Measurements from ENCODE around the gene COX6A1.

The COX6A1 gene

DNA sequence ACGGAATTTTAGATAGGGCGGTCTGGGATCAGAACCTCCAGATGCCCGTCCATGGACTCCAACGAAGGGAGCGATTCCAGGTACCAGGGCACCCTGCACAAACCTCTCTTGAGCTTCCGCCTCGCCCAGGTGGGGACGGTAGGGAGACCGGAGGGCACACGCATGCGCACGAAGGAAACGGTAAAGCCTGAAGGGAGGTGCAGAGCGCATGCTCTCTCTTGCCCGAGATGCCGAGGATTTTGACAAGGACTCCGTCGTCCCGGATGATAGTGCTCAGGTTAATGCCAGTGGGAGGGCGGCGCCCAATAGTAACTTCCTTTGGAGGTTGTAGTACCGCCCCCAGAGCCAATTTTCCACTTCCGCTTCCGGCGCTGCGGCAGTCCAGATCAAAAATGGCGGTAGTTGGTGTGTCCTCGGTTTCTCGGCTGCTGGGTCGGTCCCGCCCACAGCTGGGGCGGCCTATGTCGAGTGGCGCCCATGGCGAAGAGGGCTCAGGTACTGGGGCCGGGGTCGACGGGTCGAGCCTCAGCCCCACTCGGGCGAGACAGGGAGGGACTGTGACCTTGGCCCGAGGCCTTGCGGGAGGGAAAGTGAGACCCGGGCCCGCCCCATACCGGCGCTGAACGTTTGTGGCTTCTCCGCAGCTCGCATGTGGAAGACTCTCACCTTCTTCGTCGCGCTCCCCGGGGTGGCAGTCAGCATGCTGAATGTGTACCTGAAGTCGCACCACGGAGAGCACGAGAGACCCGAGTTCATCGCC is at the start of gene COX6A1:
Gene COX6A1, plus strand, starts transcription at position 379 of the 760 bp plus-strand sequence. Its CDS starts 14 bp downstream, at position 393.
- in situ Hi-C loops (cut with MboI; ENCODE audit: low sequenced_read_pairs), result no loop called here

DNA sequence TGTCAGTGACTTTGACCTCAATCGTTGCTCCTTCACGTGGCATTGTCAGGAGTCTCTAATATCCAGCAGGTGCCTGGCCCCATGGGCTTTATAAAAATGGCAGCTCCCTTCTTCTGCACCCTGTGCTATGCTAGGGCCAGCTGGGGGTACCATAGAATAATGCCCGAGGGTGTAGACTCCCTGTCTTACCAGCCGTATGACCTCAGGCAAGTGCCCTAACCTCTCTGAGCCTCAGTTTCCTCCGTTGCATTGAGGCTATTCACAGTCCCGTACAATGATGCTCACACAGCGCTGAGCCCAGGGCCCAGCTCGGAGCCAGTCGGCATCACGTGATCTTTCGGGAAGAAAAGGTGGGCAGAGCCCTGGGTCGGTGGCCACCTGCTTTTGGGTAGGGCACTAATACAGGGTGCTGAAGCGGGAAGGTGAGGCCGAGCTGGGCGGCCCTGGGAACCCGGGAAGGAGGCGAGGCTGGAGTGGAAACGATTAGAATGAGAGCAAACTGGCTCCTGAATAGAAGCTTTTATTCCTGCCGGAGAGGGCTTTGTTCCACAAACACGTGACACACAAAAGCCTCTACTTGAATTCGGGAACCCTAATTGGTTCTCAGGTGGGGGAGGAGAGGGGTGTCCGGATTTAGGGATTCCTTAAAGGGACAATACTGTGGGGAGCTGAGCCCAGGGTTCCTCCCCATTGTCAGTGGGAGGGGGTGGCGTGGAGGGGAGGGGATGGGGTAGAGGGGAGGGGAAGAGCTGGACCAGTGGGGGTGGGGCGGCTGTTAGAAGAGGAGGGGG is 49.0 kb upstream of the COX6A1 start:
- in situ Hi-C loops (cut with MboI; ENCODE audit: low sequenced_read_pairs), result no loop called here

DNA sequence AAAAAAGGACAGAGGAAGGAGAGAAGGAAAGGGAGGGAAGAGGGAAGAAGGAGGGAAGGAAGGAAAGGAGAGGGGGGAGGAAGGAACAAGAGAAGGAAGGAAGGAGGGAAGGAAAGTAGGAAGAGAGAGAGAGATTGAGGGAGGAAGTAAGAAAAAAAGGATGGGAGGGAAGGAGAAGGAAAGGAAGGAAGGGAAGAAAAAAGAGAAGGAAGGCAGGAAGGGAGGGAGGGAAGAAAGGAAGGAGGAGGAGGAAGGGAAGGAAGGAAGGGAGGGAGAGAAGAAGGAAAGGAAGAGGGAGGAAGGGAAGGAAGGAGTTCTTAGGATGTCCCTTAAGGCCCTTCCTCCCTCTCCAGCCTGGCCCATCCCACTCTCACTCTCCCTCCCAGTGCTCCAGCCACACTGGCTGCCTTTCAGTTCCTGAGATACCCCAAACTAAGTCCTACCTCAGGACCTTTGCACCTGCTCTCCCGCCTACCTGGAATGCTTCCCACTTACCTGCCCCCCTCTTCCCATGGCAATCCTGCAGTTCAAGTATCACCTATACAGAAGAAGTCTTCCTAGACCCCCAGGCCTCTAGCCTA is 47.3 kb upstream of the COX6A1 start:
- in situ Hi-C loops (cut with MboI; ENCODE audit: low sequenced_read_pairs), result no loop called here

DNA sequence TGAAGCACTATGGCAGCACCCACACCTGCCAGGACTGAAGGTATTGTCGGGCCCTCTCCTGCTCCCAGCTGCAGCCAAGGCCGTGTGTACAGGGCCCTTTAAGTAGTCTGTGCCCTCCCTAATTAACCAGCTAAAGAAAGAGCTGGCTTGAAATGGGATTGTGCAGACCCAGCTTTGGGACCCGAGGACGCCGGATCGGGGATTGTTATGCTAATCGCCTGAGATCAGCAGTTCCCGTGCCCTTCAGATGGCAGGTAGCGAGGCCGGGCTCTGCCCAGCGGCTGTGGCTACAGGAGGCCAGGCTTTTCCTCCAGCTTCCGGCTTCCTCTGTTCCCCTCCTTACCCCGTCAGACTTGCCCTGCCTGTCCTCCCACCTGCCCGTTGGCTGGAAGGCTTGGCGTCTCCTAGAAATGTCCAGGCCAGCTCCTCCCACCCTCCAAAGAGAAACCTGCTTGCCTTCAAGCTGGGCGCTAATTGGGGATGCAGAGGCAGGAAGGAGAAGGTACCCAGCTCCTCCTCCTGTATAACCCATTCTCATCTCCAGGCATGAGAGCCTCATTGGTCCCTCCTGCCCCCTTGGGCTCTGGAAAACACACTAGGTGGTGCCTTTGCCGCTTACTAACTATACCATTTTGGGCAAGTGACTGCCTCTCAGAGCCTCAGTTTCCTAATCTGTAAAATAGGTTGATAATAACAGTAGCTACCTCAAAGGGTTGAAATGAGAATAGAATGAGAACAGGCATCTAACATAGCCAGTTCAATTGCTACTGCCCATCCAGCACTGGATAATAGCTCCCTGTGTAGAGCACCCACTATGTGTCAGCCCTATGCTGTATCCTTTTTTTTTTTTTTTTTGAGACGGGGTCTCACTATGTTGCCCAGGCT is 43.2 kb upstream of the COX6A1 start:
- in situ Hi-C loops (cut with MboI; ENCODE audit: low sequenced_read_pairs), result no loop called here

DNA sequence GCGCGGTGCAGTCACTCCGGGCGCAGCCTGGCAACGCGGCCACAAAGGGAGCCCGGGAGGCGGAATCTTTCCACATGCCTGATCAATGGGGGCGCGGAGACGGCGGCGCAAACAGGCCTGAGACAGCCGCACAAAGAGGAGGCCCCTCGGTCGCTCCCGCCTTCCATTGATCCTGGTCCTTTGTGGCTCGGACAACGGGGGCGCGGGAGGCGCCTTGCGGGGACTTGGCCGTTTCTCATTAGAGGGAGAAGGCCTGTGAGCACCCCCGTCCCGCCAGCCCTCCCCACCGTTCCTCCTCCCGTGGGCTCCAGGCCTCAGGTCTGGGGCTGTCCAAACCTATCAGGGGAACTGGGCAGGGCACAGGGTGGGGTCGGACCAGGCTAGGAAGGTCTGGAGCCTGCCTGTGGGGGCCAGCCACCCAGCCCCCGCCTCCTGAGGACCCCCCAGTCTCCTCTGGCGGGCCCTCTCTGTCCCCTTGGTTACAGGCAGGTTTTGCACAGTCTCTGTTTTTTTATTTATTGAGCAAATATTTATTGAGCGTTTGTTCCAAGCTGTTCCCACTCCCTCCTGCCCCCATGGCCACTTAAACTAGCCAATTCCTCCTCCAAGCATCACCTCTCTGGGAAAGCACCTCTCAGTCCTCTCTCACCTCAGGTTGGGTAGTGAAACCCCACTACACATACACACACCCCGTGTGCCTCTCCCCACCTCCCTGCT is 39.9 kb upstream of the COX6A1 start:
- in situ Hi-C loops (cut with MboI; ENCODE audit: low sequenced_read_pairs), result no loop called here

DNA sequence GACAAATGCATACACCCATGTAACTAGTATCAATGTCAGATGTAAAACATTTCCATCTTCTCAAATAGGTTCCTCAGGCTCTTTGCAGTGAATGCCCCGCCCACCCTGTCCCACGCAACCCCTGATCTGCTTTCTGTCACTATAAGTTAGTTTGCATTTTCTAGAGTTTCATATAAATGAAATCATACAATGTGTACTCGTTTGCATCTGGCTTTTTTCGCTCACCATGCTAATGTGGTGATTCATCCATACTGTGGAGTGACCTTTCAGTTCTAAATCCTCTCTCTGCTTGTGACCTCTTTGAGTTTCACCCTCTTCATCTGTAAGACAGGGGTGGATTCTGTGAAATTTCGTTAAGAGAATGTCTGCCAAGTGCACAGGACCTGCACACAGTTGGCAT is 38.4 kb upstream of the COX6A1 start:
- in situ Hi-C loops (cut with MboI; ENCODE audit: low sequenced_read_pairs), result no loop called here

DNA sequence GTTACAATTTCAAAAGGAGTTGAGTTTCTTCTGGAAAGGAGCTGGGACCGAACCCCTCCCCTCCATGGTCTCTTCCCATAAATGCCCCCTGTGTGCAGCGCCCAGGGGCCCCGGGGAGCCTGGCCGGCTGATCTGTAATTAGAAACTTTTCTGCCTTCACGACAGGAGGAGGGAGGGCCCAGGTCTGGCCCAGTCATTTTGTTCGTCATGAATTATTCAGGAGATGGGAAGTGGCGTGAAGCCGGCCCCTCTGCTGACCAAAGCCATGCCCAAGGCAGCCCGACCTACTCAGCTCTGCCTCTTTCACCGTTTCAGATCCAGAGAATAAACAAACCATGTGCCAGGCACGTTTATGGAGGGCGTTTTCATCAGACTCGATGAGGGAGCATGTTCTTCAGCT is 35.7 kb upstream of the COX6A1 start:
- in situ Hi-C loops (cut with MboI; ENCODE audit: low sequenced_read_pairs), result no loop called here

DNA sequence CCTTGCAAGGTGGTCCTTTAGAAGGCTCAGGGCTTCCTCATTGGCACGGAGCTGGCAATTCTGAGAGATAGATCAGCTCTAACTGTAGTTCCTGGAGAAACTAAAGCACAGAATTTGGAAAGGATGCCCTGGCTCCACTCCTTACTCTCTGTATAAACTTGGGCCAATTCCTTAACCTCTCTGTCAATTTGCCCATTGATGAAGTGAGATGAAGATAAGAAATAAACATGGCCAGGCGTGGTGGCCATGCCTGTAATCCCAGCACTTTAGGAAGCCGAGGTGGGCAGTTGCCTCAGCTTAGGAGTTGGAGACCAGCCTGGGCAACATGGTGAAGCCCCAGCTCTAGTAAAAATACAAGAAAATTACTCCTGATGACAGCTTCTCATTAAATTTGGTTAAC is 34.0 kb upstream of the COX6A1 start:
- in situ Hi-C loops (cut with MboI; ENCODE audit: low sequenced_read_pairs), result no loop called here

DNA sequence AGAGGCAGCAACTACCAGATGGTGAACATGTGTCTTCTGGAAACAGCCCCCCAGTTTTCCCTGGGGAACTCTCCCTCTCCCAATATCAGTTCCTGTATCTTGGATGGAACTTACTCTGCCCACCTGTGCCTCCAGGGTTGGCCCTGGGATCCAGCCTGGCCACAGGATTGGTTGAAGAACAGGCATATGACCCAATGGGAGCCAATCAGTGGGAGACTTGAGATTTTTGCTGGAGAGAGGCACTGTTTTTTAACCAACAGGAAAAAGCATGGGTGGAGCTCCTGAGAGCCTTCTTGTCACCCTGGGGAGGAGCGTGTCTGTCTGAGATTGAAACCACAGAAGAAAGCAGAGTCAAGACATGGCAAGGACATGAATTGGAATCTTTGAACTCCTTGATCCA is 33.6 kb upstream of the COX6A1 start:
- in situ Hi-C loops (cut with MboI; ENCODE audit: low sequenced_read_pairs), result no loop called here

DNA sequence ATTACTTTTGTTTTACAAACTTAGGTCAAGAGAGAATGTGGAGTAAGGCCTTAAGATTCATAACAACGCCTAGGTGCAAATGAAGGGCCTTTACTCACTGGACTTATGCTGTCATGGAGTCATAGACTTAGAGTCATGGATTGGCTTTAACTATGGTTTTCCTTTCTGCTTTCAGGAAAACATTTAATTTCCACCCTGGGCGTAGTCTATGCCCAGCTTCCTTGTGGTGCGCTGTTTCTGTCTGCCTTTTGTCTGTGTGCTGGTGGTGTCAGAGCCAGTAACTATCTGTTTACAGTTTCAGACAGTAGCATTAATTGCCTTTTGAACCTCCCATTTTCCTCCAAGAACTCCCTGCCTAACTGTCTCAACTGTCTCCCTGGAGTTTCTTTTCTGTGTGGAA is 31.8 kb upstream of the COX6A1 start:
- in situ Hi-C loops (cut with MboI; ENCODE audit: low sequenced_read_pairs), result no loop called here

DNA sequence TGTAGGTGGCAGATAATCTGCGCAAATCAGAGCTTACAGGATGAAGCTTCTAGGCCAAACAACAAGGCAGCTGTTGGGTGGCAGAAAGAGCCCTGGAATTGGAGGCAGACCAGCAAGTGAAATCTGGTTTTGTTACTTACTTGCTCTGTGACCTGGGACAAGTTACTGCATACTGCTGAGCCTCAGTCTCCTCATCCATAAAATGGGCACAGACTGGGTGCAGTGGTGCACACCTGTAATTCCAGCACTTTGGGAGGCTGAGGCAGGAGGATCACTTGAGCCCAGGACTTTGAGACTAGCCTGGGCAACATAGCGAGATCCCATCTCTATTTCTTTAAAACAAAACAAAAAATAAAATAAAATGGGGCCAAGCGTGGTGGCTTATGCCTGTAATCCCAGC is 31.4 kb upstream of the COX6A1 start:
- in situ Hi-C loops (cut with MboI; ENCODE audit: low sequenced_read_pairs), result no loop called here

DNA sequence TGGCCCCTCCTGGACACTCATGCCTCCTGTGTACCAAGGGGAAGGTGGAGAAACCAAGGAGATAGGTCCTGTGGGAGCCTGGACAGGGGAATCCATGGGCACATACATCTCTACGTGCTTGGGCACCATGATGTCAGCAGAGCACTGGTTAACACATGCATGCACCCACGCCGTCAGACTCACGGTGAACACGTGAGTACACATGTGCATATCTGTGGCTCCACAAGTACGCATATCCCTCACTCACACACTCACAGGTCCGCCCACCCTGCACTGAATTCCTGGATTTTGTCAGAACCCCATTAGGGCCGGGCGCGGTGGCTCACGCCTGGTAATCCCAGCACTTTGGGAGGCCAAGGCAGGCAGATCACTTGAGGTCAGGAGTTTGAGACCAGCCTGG is 29.1 kb upstream of the COX6A1 start:
- in situ Hi-C loops (cut with MboI; ENCODE audit: low sequenced_read_pairs), result no loop called here

DNA sequence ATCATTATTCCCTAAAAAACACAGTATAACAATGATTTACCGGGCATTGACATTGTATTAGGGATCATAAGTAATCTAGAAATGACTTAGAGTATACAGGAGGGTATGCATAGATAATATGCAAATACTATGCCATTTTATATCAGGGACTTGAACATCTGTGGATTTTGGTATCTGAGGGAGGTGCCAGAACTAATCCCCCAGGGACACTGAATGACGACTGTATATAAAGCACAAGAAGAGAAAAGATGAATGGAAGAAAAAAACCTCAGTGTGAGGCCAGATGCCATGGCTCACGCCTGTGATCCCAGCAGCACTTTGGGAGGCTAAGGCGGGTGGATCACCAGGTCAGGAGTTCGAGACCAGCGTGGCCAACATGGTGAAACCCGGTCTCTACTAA is 25.5 kb upstream of the COX6A1 start:
- in situ Hi-C loops (cut with MboI; ENCODE audit: low sequenced_read_pairs), result no loop called here

DNA sequence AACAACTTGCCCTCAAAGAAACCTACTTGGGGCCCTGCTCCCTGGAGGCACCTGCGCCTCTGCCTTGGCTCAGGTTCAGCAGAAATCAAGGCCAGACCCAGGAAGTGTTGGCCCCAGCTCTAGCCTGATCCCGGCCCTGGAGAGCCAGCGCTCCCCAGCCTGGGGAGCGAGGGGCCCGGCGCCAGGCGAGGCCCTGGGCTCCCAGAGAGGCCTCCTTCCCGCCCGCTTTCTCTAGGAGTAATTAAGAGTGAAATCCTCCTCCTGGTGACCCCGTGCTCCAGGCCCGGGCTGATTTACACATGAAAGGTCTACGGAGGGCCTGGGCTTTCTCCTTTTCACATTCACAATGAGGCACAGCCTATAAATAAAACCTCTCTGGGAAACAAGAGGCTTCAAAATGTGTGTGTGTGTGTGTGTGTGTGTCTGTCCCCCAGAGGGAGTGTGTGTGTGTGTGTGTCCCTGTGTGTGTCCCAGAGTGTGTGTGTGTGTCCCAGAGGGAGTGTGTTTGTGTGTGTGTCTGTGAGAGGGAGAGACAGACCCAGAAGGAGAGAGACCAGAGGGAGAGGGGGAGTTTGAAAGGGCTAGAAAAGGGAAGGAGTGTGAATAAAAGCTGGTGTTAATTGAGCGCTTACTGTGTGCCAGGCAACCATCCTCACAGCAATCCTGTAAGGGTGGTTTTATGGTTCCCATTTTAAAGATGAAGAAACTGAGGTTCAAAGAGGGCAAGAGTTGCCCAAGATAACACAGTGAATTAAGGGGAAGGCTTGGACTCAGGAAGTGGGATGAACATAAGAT is 23.8 kb upstream of the COX6A1 start:
- in situ Hi-C loops (cut with MboI; ENCODE audit: low sequenced_read_pairs), result no loop called here

DNA sequence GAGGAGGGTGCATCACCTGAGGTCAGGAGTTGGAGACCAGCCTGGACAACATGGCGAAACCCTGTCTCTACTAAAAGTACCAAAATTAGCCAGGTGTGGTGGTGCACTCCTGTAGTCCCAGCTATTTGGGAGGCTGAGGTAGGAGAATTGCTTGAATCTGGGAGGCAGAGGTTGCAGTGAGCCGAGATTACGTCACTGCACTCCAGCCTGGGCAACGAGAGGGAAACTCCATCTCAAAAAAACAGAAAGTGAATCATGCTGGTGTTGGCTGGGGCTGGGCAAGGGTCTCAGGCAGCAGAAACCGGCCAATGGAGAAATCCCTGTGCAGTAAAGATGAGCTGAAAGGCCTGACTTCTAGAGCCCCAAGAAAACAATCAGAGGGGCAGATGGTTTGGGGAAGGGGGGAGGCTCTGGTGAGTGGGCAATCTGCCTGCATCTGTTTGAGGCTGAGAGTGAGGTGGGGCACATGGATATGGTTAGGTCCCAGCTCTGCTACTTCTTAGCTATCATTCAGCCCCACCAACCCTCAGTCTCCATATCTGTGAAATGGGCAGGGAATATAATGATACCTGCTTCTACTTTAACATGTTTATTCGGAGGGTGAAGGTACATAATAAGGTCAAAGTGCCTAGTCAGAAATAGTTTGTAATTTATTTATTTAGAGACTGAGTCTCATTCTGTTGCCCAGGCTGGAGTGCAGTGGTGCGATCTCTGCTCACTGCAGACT is 21.3 kb upstream of the COX6A1 start:
- in situ Hi-C loops (cut with MboI; ENCODE audit: low sequenced_read_pairs), result no loop called here

DNA sequence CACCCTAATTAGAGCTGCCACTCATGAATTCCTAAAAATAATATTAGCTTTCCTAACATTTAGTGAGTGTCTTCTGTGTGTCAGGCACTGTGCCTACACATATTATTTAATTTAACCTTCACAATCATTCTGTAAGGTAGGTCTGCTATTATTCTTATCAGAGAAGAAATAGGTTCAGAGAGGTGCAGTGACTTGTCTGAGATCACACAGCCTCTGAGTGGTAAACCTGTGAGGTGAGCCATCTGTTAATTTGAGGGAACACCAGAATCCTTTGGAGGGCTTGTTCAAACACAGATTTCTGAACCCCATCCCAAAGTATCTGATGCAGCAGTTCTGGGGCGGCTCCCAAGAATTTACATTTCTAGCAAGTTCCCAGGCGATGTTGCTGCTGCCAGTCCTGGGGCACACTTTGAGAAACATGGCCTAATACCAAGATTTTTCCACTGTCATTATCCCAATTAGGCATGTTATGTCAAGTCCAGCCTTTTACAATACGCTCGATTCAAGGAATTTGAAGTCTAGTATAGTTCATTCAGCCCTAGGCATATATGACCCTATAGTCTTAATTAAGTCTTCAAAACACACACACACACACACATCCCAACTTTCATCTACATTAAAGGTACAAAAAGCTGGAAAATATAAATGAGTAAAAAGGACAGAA is 19.9 kb upstream of the COX6A1 start:
- in situ Hi-C loops (cut with MboI; ENCODE audit: low sequenced_read_pairs), result no loop called here

DNA sequence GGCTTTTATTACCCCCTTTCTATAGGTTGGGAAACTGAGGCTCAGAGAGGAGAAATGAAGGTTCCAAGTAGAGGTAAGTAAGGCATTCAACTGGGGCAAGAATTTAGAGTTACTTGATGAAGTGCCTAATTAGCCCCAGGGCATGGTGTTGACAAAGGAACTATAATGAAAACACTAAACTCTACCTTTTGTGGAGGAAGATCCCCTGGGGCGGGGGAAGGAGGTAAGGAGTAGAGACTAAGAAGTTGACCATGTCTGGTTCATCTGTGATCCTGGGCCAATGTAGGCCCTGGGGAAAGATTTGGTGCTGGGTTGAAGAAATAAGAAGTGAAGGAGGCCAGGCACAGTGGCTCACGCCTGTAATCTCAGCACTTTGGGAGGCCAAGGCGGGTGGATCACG is 16.2 kb upstream of the COX6A1 start:
- in situ Hi-C loops (cut with MboI; ENCODE audit: low sequenced_read_pairs), result no loop called here

DNA sequence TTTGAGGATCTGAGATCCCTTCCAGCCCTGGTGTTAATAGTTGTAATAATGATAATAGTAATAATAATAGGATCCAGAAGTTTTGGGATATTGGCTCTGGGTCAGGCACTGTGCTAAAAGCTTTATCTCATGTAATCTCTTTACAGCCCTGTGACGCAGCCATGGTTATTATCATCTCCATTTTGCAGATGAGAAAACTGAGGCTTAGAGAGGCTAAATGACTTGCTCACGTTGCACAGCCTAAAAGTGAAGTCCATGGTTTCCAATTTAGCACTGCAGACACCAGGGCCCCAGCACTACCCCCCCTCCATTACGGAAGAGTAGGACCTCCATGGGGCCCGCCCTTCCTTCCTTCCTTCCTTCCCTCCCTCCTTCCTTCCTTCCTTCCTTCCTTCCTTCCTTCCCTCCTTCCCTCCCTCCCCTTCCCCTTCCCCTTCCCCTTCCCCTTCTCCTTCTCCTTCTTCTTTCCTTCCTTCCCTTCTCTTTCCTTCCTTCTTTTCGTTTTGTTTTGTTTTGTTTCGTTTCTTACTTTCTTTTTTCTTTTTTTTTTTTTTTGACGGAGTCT is 14.9 kb upstream of the COX6A1 start:
- in situ Hi-C loops (cut with MboI; ENCODE audit: low sequenced_read_pairs), result no loop called here
